Left ventricle myocardium inferior (tissue), 1 donor: ENCODE data around the gene OPCML. TPM values are rescaled to one million over a fixed set of nuclear protein-coding genes. Genes with fewer than 3 reads are reported as not detected.

Experiments used
- DNase-seq: peaks from one replicate; pipeline ENCODE4 v3.0.0-alpha.2; 2020
- H3K27ac ChIP-seq: fragments of 200-600 bp; replicated peaks from 2 replicates; pipeline ENCODE4 v1.8.0; 2021
- H3K27me3 ChIP-seq: fragments of 200-600 bp; 2 replicates; pipeline ENCODE4 v1.8.0; 2021; ENCODE audit warnings: low read depth
- H3K36me3 ChIP-seq: fragments of 200-600 bp; 2 replicates; pipeline ENCODE4 v1.8.0; 2021
- H3K4me1 ChIP-seq: fragments of 200-600 bp; 2 replicates; pipeline ENCODE4 v1.8.0; 2021
- H3K4me3 ChIP-seq: fragments of 200-600 bp; 2 replicates; pipeline ENCODE4 v1.8.0; 2021; ENCODE audit warnings: mild to moderate bottlenecking, moderate library complexity
- H3K9me3 ChIP-seq: fragments of 200-600 bp; replicated peaks from 2 replicates; pipeline ENCODE4 v1.8.0; 2021
- CTCF ChIP-seq: fragments of 200-600 bp; IDR thresholded peaks from 2 replicates; pipeline ENCODE4 v1.8.0; 2021; ENCODE audit warnings: antibody characterized with exemption, mild to moderate bottlenecking, borderline replicate concordance
- intact Hi-C: fragments of 100-400 bp; cut with micrococcal nuclease; formaldehyde crosslinking; loops from one replicate; pipeline ENCODE4 v1.11.0; 2022
- total RNA-seq: library from RNA; stranded (reverse); fragmentation: NEBNext Ultra II Directional; extraction: Animal tissue kit (Norgen Biotek cat#: 25700); gene quantifications from one replicate; pipeline ENCODE4 v1.2.1, GENCODE V29; 2021
- donor health status: DM: no; HTN: yes; CAD: no; lungs with severe emphysema.

OPCML gene
- total RNA-seq, 1 donor from 2014 or later: 0.63 TPM

- no peak for TF ChIP-seq CTCF
- no peaks in the 10 kb centered on the region for H3K9me3 ChIP-seq
- H3K27ac ChIP-seq: no peak overlapping the region
- peaks cover 81% of the 10 kb centered on the region for H3K27me3 ChIP-seq
- DNase-seq: no peak
- H3K4me1 ChIP-seq: peaks cover 10% of the 10 kb centered on the region
- H3K4me3 ChIP-seq: no peak overlapping the region
- no peaks in the 10 kb centered on the region for H3K36me3 ChIP-seq
- intact Hi-C loops: no loop called here
These were observed 537.3 kb downstream of the OPCML start for GRCh38 chr11:132994966-132995365.

GRCh38 chr11:132993991-132994502, 538.3 kb downstream of the OPCML start:
- Histone ChIP-seq H3K36me3 (no peaks in the 10 kb centered on the region), H3K27me3 (peaks cover 86% of the 10 kb centered on the region), H3K9me3 (no peaks in the 10 kb centered on the region), H3K27ac (no peak overlapping the region), H3K4me1 (peaks cover 10% of the 10 kb centered on the region), H3K4me3 (peak overlapping the region; percentile 51)
- intact Hi-C loops: no loop called here
- DNase-seq: no peak
- TF ChIP-seq CTCF: no peak

- intact Hi-C loops: no loop called here
- no peak overlapping the region for H3K27ac ChIP-seq
- DNase-seq: no peak
- no peaks in the 10 kb centered on the region for H3K9me3 ChIP-seq
- H3K27me3 ChIP-seq: peaks cover 86% of the 10 kb centered on the region
- H3K36me3 ChIP-seq: no peaks in the 10 kb centered on the region
- no peak for TF ChIP-seq CTCF
- H3K4me1 ChIP-seq: peaks cover 10% of the 10 kb centered on the region
- H3K4me3 ChIP-seq: no peak overlapping the region
These were observed 539.3 kb downstream of the OPCML start for GRCh38 chr11:132992838-132993631.

- Histone ChIP-seq H3K27ac (no peak overlapping the region), H3K4me1 (no peaks in the 10 kb centered on the region)
- no peak for DNase-seq
These were observed 543.9 kb downstream of the OPCML start for GRCh38 chr11:132988411-132988810.

GRCh38 chr11:132987936-132988335, 544.4 kb downstream of the OPCML start:
- H3K27ac ChIP-seq: no peak overlapping the region
- intact Hi-C loops: no loop called here
- no peak for TF ChIP-seq CTCF
- H3K27me3 ChIP-seq: peaks cover 48% of the 10 kb centered on the region
- no peak overlapping the region for H3K4me3 ChIP-seq
- no peak for DNase-seq
- no peaks in the 10 kb centered on the region for H3K36me3 ChIP-seq
- no peaks in the 10 kb centered on the region for H3K9me3 ChIP-seq
- no peaks in the 10 kb centered on the region for H3K4me1 ChIP-seq

More at GRCh38 chr11:132988411-132988810, 543.9 kb downstream of the OPCML start:
- H3K9me3 ChIP-seq: no peaks in the 10 kb centered on the region
- H3K27me3 ChIP-seq: peaks cover 52% of the 10 kb centered on the region
- no peak for TF ChIP-seq CTCF
- no peak overlapping the region for H3K4me3 ChIP-seq
- intact Hi-C loops: no loop called here
- H3K36me3 ChIP-seq: no peaks in the 10 kb centered on the region
